NCI-H187 (cell line): ENCODE results near the gene HOOK2.

Experiments
- DNase-seq, 2 experiments: peaks; one replicate each; lab custom pipeline; 2025; lab: John Stamatoyannopoulos, UW

HOOK2 gene

DNA sequence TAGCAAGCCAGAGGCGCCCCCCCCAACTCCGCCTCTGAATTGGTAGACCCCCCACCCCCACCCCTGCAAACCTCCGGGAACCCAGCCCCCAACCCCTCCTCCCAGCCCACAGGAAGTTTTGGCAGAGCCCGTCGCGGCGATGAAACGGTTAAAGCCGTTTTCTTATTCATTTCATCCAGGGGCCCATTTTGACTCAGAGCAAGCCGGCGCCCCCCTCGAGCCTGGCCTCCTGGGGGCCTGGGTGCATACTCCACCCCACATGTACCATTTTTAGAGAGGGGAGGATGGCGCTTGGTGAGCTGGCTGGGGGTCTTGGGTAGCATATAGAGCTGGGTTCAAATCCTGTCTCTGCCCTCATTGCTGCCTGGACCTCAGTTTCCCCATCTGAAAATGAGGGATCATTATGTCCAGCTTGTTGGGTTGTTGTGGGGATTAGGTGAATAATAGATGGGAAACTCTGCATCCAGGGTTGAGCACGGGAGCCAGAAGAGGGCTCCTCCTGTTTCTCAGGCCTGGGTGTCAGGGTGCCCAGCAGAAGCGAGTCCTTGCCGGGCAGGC is 8.0 kb upstream of the HOOK2 start:
- DNase-seq, result no peak

DNA sequence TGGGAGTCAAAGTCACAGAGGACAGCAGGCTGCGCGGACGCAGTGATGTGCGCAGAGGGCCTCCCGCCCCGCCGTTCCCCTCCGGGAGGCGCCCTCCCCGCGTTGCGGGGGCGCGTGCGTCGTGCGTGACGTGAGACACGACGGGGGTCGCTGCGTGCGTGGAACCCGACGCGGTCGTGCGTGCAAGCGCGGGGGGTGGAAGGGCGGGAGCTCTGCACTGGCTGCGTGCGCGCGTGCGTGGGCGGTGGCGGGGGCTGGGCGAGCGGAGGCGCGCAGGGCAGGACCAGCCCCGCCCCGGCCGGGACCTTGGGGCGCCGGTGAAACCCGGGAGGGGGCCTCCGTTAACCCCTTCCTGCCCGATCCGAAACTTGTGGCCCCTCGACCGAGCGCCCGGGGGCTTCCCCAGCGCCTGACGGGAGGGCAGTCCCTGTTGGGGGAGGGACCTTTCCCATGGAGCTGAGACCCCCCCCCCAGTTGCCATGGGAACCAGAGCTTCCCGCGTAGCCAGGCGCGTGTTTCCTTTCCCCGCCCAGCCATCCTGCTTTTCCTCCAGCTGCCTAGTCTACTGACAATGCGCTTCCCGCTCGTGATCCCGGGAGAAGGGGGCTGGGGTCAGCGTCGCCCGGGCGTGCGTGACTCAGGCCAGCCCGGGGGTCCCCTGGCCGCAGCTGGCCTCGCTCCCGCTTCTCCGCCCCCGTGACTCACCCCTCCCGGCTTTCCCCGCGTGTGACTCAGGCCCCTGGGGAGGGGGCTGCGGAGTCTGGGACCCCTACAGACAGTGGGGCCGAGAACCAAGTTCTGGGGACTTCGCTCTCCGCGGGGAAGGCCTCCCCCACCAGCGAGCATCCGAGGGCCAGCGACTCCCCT is 7.3 kb upstream of the HOOK2 start:
- DNase-seq, result peak in 1 of 2 experiments; percentile 2

DNA sequence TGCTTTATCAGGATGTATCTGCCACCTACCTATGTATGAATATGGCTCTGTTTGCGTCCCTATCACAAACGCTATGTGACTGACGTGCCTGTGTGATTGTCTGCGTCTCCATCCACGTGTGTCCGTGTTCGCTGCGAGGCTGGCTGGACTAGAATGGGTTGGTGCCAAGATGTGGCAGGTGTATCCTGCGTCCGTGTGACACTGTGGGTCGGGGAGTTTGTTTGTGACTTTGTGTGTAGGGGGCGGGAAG is 6.7 kb upstream of the HOOK2 start:
- DNase-seq, result no peak

DNA sequence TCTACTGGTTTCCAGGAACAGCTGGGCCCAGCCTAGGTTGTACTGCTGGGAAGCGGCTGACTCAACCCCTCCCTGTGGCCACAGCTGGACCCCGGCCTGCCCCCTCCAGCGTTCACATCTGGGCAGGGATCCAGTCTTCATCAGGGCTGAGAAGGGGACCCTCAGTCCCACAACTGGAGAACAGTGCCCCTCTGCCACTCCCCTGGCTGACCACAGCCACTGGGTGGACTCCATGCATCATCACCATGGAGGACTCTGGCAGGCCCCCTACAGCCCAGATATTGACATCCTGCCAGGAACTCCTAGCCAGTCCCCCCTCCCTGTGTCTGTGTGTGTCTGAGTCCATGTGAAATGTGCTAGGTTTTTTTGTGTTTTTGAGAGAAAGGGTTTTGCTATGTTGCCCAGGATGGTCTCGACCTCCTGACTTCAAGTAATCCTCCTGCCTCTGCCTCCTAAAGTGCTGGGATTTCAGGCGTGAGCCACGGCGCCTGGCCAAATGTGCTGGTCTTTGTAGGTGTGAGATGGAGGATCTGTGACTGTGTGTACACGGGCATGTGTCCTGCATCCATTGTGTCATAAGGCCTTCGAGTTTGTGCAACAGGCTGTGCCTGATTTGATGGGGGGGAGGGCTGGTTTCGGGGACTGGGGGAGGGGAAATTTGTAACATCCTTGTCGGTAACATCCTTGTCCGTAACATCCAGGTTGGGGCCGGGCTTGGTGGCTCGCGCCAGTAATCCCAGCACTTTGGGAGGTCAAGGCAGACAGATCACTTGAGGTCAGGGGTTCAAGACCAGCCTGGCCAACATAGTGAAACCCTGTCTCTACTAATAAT is 4.0 kb upstream of the HOOK2 start:
- no peak for DNase-seq

DNA sequence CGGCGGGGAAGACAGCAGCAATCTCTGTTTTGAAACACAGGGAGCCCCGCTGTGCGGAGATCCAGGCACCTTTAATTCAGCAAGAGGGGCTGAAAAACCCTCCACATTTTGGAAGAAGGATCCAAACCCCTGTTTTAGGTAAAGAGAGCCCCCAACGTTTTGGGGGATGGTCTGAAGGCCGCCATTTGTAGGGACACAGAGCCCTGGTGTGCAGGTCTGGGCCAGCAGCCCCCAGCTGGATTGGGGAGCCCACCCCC is 3.5 kb upstream of the HOOK2 start:
- no peak for DNase-seq

DNA sequence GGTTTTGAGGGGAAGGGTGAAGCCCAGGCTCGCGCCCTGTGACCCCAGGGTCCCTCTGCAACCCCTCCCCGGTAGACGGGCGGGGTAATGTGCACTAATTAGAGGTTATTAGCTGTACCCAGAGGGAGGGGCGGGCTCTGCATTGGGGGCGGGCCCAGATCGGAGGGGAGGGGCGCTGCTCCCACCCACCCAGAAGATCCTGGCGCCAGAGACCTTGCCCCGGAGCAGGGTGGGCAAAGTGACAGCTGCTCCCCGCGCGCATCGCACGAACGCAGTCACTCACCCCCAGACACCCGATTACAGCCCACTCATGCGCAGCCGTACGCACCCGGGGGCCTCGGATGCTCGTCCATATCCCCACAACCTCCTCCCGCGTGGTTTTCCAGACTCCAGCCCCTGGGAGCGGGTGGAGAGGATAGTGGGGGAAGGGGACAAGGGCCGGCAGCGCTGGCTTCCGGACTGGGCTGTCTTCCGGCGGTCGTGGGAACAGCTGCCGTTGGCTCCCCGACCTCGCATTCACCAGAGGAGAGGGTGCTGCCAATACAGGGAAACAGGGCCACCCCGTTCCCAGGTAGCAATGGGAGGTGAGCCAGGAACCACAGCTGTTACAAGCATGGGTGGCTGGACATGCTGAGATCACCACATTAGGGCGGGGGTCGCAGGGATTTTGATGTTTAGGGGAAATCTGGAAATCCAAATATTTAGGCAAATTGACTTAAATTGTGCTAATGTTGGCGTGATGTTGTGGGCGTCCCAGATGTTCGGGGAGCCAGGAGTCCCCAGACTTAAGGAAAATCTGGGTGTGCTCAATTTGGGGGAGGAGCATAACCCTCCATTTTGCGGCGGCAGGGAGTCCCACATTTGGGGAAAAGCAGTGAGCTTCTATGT is 2.9 kb upstream of the HOOK2 start:
- DNase-seq, result peak in 1 of 2 experiments; percentile 14

DNA sequence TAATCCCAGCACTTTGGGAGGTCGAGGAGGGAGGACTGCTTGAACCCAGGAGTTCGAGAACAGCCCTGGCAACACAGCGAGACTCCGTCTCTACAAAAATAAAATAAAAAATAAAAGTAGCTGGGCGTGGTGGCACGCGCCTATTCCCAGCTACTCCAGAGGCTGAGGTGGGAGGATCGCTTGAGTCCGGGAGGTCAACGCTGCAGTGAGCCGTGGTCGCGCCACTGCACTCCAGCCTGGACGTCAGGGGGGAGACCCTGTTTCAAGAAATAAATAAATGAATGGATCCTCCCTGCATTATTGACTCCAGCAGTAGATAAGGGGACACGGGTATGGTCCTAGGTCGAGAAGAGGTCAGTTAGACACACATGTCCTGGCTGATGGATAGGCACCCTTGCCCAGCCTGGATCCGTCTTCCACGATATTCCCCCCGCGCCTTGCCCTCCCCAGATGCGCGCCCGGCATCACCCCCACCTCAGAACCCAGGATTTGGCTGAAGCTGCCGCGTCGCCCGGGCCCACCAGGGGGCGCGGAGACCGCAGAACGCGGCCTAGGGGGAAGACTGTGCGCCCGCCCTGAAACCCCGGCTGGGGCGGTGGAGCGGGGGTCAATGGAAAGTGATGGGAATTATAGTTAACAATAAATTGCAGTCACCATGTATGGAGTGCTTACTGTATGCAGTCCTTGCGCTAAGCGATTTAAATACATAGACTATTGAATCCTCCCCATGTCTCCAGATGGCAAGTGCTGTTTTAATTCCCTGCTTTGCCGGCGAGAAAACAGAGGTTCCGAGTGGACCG is 2.1 kb upstream of the HOOK2 start:
- DNase-seq, result peak; percentile 35 to 51

DNA sequence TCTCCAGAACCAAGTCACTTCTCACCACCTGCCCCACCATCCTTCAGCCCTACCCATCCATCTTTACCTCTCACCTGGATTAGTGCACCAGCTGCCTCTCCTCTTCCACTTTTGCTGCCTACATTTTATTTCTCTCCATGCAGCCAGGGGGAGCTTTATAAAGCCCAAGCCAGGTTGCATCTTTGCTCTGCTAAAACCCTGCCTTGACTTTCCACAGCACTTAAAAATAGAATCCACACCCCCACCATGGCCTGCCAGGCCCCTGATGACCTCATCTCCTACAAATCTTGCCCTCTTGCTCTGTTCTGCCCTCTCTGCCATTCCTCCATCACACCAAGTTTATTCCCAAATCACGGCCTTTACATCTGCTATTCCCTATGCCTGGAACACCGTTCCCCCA is 1.8 kb downstream of the HOOK2 start:
- no peak for DNase-seq

DNA sequence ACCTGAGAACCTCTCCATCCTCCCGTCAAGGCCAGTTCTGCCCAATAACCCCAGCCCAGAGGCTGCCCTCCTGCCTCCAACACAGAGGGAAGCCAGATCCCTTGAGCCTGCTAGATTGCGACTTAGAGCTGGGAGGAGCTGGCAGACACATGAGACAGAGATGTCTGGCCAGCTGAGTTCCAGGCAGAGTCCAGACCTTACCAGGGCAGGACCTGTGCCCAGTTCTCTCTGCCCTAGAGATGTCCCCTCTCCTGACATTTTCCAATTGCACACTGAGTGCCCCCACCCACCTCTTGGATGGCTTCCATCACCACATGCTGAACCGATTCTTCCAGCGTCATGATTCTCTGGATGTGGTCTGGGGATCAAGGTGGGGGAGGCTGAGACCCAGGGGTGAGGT is 3.0 kb downstream of the HOOK2 start:
- DNase-seq, result no peak

DNA sequence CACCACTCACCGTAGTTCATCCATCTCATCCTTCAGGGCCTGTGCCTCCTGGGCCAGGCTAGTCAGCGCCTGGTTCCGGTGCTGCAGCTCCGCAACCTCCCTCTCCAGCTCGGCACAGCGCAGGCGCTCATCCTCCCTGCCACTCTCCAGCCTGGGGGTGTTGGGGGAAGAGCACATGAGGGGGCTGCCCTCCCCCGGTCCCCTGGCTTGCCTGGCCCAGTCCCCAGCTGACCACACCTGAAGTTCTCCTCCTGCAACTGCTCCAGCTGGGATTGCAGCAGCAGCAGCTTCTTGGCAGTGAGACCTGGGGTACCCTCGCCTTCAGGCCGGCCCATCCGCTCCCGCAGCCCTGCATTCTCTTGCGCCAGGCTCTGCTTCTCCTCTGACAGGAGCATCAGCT is 4.4 kb downstream of the HOOK2 start:
- no peak for DNase-seq

DNA sequence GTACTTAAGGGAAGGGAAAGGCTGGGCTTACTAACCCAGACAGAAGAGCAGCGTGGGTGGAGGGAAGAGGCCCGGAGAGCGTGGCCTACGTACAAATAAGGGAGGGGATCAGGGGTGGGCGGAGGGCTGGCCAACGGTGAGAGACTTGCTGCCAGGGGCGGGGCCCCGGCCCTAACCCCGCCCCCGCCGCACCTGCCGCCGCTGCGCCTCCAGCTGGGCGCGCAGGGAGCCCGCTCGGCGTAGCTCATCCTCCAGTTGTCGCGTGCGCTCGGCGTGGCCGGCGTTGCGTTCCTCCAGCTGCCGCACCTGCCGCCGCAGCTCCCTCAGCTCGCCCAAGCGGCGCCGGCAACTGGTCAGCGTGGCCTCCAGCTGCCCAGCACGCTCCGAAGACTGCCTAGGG is 5.7 kb downstream of the HOOK2 start:
- peak; percentile 36 to 80 for DNase-seq

DNA sequence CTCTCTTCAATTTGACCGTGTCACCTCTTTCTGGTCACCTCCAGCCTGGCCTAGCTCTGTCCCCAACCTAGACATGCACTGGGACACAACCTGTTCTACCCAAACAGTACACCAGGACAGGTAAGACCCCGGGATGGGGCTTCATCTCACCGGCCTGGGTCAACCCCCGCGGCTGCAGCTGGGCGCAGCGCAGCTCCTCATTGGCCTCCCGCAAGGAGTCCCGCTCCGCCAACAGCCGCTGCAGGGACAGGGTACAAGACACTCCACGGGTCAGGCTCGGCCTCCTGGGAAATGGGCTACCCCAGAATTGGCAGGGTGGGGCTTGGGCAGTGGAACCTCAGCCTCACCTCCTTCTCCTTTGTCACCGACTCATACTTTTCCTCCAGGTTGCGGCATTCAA is 7.7 kb downstream of the HOOK2 start:
- DNase-seq, result no peak

DNA sequence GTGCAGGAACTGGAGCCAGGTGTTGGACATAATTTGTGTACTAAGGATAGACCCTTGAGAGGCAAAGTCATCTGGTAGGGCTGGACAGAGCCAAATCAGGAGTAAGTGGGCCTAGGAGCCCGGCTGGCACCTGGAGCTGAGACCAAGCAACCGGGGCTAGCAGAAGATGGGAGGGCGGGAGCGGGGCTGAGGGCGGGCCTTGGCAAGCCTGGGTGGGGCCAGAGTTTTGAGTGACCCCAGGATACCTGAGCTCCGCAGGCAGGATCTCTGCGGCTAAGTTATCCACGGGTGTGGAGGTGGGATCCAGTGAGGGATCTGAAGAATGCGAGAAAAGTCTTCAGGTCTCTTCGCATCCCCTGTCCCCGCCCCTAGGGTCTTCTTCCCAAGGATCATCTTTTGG is 8.2 kb downstream of the HOOK2 start:
- no peak for DNase-seq

DNA sequence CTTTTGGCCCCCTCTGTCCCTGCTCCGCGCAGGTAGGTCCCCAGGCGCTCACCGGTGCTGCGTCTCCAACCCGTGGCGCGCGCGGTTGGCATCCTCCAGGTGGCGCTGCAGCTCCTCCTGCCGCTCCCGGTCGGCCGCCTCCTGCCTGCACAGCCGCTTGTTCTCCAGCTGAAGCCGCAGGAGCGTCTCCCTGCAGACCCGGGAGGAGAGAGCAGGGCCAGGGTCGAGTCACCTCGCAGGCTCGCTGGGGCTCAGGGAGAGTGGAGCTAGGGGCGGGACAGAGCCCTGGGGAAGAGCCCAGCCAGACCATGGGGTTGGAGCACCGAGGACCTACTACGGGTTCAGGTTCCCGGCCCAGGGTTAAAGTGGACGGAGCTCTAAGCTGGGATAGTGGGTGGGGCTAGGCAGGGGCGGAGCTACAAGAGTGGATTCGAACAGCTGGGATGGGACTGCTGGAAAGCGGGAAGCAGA is 9.3 kb downstream of the HOOK2 start:
- DNase-seq, result peak; percentile 46 to 64

DNA sequence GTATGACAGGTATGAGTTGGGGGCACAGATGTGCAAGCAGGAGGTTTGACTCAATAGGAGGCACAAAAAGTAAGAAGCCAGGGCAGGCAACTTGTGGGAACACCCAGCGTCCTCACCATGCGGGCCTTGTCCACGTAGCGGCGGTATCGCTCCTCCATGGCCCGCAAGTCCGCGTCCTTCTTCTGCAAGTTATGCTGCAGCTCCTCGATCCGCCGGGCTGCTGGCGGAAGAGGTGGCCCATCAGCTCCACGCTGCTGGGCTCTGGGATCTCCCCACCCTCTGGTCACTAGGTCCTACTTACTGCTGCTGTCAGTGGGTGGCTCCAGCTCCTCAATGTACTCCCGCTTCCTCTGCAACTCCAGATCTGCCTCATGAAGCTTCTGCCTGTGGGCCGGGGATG is 10.7 kb downstream of the HOOK2 start:
- no peak for DNase-seq

DNA sequence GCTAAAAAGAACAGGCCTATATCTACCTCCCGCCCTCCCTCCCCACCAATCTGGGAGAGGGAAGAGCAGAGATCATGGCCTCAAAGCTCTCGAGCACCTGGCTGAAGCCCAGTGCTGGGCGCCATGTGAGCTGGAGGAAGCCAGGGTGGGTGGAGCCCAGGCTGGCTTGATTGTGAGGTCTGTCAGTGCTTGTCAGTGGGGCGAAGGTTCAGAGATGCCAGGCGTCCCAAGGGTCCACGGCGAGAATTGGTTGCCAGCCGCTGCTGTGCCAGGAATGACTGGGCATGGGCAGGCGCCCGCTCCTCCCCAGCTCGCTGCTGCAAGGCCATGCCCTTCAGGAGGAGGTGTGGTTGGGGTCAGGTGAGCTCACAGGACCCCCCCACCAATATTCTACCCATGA is 12.3 kb downstream of the HOOK2 start:
- no peak for DNase-seq

DNA sequence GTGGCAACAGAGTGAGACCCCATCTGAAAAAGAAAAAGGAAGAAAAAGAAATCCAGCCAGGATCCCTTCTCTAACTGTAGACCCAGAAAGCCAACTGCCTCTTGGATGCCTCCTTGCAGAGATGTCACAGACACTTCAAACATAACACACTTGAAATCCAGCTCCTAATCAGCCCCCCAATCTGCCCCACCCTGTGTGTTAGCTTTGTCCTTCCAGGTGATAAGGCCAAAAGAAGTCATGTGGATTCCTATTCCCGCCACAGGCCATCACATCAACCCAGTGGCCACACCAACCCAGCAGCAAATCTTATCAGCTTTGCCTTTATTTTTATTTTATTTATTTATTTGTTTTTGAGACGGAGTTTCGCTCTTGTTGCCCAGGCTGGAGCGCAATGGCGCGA is 15.7 kb downstream of the HOOK2 start:
- DNase-seq, result no peak

DNA sequence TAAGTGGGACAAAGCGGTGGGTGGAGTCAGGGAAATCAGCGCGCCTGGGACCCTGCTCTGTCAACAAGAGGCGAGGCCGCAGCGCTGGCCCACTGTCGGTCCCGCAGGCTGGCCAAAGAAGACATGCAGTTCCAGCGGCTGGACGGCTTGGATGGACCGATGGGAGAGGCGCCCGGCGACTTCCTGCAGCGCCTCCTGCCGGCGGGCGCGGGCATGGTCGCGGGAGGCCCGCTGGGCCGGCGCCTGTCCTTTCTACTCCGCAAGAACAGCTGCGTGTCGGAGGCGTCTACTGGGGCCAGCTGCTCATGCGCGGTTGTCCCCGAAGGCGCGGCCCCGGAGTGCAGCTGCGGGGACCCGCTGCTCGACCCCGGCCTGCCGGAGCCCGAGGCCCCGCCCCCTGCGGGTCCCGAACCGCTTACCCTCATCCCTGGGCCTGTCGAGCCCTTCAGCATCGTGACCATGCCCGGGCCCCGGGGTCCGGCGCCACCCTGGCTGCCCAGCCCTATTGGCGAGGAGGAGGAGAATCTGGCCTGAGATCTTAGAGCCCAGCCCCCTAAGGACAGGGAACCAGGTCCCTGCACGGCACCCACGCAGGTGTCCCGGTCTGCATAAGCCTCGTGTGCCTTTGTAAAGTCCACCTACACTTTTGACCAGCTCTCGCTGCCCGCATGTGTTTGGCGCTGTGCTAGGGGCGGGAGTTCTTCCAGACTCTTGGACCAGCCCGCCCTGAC is 17.6 kb downstream of the HOOK2 start:
- peak; percentile 8 to 10 for DNase-seq

DNA sequence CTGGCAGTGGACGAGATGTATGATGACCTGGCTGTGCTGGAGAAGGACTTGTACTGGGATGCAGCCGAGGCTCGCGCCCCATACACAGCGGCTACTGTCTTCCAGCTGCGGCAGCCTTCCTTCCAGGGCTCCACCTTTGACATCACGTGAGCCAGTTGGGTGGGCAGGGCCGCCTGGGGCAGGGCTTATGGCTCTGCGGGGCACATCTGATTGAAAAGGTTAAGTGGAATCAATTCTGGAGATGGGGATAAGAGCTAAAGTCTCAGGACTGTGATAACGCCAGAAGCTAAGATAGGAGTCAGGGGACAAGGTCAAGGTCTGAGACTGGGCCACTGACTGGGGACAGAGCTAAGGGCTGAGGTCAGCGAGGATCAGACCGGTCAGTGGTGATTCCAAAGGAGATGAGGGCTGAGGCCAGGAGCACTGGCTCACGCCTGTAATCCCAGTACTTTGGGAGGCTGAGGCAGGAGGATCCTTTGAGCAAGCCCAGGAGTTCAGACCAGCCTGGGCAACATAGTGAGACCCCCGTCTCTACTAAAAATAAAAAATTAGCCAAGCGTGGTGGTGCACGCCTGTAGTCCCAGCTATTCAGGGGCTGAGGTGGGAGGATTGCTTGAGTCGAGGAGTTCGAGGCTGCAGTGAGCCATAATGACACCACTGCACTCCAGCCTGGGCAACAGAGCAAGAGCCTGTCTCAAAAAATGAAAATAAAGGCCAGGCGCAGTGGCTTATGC is 19.0 kb downstream of the HOOK2 start:
- DNase-seq, result no peak
